Measurements from ENCODE around the gene PPP1R14B.

The PPP1R14B gene

DNA sequence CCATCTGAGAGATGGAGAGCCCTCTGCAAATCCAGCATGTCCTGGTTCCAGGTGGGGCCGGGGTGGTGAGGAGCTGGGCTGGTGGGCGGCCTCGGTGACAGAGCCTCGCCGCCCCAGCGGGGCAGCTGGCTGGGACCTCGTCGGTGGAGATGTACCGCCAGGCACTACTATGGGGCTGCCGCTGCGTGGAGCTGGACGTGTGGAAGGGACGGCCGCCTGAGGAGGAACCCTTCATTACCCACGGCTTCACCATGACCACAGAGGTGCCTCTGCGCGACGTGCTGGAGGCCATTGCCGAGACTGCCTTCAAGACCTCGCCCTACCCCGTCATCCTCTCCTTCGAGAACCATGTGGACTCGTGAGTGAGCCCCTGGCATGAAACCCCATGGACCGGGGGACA is 11.6 kb upstream of the PPP1R14B start:
- H3K4me3 ChIP-seq (replicated peaks; ENCODE audit: low read depth, low read length) = no peak overlapping the region
- TF ChIP-seq, protein P1, sequence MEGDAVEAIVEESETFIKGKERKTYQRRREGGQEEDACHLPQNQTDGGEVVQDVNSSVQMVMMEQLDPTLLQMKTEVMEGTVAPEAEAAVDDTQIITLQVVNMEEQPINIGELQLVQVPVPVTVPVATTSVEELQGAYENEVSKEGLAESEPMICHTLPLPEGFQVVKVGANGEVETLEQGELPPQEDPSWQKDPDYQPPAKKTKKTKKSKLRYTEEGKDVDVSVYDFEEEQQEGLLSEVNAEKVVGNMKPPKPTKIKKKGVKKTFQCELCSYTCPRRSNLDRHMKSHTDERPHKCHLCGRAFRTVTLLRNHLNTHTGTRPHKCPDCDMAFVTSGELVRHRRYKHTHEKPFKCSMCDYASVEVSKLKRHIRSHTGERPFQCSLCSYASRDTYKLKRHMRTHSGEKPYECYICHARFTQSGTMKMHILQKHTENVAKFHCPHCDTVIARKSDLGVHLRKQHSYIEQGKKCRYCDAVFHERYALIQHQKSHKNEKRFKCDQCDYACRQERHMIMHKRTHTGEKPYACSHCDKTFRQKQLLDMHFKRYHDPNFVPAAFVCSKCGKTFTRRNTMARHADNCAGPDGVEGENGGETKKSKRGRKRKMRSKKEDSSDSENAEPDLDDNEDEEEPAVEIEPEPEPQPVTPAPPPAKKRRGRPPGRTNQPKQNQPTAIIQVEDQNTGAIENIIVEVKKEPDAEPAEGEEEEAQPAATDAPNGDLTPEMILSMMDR (IDR thresholded peaks at IDR 0.05; ENCODE audit: low read length, missing control alignments) = no peak
- DNase-seq (ENCODE audit: low read depth) = no peak

DNA sequence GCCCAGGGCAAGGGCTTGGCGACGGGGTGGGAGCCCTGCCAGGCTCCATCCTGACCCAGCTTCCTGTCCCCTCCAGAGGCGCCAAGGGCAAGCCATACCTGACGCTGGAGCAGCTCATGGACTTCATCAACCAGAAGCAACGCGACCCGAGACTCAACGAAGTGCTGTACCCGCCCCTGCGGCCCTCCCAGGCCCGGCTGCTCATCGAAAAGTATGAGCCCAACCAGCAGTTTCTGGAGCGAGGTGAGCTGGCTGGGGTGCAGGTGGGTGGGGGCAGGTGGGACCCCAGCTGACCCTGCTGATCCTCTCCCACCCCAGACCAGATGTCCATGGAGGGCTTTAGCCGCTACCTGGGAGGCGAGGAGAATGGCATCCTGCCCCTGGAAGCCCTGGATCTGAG is 9.6 kb upstream of the PPP1R14B start:
- TF ChIP-seq, protein P1 (IDR thresholded peaks at IDR 0.05; ENCODE audit: low read length, missing control alignments) = no peak
- no peak for DNase-seq (ENCODE audit: low read depth)

DNA sequence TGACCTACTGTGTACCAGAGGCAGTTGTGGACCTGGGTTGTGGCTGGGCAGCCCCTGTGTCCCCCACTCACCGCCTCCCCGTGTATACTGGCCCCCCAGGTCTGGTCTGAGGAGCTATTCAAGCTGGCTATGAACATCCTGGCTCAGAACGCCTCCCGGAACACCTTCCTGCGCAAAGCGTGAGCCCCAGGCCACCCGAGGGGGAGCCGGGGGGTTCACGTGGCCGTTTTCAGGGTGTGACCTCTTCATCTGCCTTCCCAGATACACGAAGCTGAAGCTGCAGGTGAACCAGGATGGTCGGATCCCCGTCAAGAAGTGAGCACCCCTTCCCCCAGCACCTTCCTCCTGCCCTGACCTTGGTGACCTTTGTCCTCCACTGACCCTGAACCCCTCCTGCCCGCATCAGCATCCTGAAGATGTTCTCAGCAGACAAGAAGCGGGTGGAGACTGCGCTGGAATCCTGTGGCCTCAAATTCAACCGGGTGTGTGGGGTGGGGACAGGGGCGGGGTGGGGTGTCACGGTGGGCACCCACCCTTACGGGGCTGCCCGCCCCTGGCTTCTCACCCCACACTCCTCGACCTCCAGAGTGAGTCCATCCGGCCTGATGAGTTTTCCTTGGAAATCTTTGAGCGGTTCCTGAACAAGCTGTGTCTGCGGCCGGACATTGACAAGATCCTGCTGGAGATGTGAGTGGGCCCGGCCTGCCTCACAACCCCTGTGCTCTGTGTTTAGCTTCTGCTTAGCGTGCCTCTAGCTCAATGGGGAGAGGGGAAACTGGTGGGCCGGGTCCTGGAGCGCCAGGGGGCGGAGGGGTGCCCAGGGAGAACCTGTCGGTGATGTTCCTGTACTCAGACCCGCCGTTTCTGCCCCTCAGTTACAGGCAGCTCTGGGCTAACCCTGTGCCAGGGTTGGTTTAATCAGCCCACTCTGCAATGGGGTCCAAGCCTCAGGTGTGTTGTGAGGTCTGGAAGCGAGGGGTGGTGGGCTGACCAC is 8.7 kb upstream of the PPP1R14B start:
- TF ChIP-seq, protein P1 (IDR thresholded peaks at IDR 0.05; ENCODE audit: low read length, missing control alignments) = no peak
- DNase-seq (ENCODE audit: low read depth) = no peak
- no peak overlapping the region for H3K4me3 ChIP-seq (replicated peaks; ENCODE audit: low read depth, low read length)

More for the DNA sequence above, 9.6 kb upstream of the PPP1R14B start:
- H3K4me3 ChIP-seq (replicated peaks; ENCODE audit: low read depth, low read length) = no peak overlapping the region

DNA sequence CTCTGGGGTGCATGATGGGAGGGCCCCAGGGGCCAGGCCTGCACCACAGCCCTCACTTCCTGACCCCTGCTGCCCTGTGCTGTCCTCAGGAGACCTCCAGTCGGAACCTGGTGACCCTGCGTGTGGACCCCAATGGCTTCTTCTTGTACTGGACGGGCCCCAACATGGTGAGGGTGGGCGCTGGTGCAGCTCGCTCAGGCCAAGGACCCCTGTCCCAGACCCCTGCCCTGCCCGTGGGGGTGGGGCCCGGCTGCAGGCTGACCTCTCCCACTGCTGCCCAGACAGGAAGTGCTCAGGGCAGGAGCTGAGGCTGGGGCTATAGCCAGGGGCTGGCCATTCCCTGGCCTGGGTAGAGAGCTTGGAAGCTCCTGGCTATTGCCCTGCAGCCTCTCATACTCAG is 7.6 kb upstream of the PPP1R14B start:
- no peak for DNase-seq (ENCODE audit: low read depth)
- no peak overlapping the region for H3K4me3 ChIP-seq (replicated peaks; ENCODE audit: low read depth, low read length)
- TF ChIP-seq, protein P1 (IDR thresholded peaks at IDR 0.05; ENCODE audit: low read length, missing control alignments) = no peak

DNA sequence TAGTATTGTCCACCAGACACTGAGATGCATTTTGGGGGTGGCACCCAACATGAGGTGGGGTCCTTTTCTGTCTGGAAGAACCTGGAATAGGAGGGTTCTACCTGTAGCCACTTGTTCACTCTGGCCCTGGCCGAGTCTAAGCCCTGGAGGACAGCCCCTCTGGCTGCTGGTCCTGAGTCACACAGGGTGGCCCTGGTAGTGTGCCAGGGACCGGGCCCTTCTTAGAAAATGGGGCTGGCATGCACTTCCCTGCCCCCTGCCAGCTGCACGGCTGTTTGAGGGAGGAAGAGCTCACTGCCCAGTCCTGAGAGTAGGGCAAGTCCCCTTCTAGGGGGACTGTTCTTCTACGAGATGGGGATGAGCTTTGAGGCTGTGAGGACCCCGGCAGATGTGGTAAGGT is 6.7 kb upstream of the PPP1R14B start:
- DNase-seq (ENCODE audit: low read depth) = no peak
- TF ChIP-seq, protein P1 (IDR thresholded peaks at IDR 0.05; ENCODE audit: low read length, missing control alignments) = no peak
- no peak overlapping the region for H3K4me3 ChIP-seq (replicated peaks; ENCODE audit: low read depth, low read length)

DNA sequence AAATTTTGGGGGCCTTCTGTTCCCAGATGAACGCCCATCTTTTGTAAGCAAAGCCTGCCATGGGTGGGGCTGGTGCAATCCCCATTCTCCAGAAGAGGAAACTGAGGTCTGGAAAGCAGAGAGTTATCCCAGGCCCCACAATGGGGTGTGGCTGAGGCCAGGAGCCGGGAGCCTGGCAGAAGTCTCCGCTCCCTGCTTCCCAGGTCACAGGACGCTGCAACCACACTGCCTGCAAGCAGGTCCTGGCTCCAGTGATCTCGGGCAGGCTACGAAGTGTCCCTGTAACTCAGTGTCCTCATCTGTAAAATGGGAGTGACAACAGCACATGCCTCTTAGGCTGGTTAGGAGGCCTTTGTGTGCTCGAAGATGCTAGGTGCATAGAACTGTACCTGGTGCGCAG is 6.3 kb upstream of the PPP1R14B start:
- peak overlapping the region; percentile 85 for H3K4me3 ChIP-seq (replicated peaks; ENCODE audit: low read depth, low read length)
- TF ChIP-seq, protein P1 (IDR thresholded peaks at IDR 0.05; ENCODE audit: low read length, missing control alignments) = no peak
- no peak for DNase-seq (ENCODE audit: low read depth)
